SU-DHL-6 (cell line): ENCODE measurements around the gene TESPA1.

Experiments used
- CTCF ChIP-seq: fragments of 200-600 bp; sonication (generic); IDR thresholded peaks from one replicate; pipeline ENCODE4 v1.5.1; 2017; ENCODE audit warnings: antibody characterized with exemption, mild to moderate bottlenecking, low read length, moderate library complexity; ENCODE audit not compliant: insufficient read depth, poor library complexity, severe bottlenecking
- EZH2phosphoT487 ChIP-seq: fragments of 200-600 bp; sonication (generic), shearing (Covaris generic); conservative IDR thresholded peaks from 2 replicates; pipeline ENCODE4 v1.6.1; 2018; ENCODE audit warnings: mild to moderate bottlenecking, antibody characterized with exemption, low read length, moderate library complexity, mixed read lengths

GRCh38 chr12:54975272-54975671, 9.3 kb downstream of the TESPA1 start:
- TF ChIP-seq CTCF: no peak
- no peak for TF ChIP-seq EZH2phosphoT487
